HCT116 (cell line): Measurements from ENCODE around the gene NARS2. TPM values are rescaled to one million over a fixed set of nuclear protein-coding genes. Genes with fewer than 3 reads are reported as not detected.

Experiments used
- total RNA-seq: library from RNA; stranded (reverse); gene quantifications from one replicate; pipeline ENCODE4 v1.2.1, GENCODE V29; 2021; ENCODE audit not compliant: unreplicated experiment

The NARS2 gene
- total RNA-seq, 1 experiment from 2014 or later, result 26.0 TPM

Other genes with a start within 250 kb of the NARS2 start
- 1.9 TPM for gene GAB2, start 157.0 kb downstream of the NARS2 start, total RNA-seq